HepG2 (cell line): ENCODE measurements around the gene PID1. TPM values are rescaled to one million over a fixed set of nuclear protein-coding genes. Genes with fewer than 3 reads are reported as not detected.

ENCODE experiments used
- ATAC-seq: fragments of 200-7000 bp; cut with Tn5 transposase; 3 replicates; pipeline ENCODE4 v1.9.1; 2020; ENCODE audit warnings: mild to moderate bottlenecking, moderate library complexity
- BruUV-seq: library from RNA; stranded (reverse); fragments of 400-500 nt; replicated peaks from 2 replicates; lab custom pipeline; 2021; lab: Mats Ljungman, UMichigan
- CTCF ChIA-PET: fragments of 300-600 bp; formaldehyde crosslinking; extraction: SDS; loops from one replicate; lab custom pipeline; 2021; ENCODE audit warnings: low total read pairs, inconsistent platforms, low intra/inter-chr PET ratio; lab: Yijun Ruan, JAX
- POLR2A ChIA-PET: fragments of 350-600 bp; sonication (Branson Sonifier 250); formaldehyde crosslinking; loops from one replicate; lab custom pipeline; 2020; ENCODE audit warnings: antibody characterized with exemption, inconsistent platforms; lab: Yijun Ruan, JAX
- DNase-seq: peaks from one replicate; pipeline ENCODE4 v3.0.0-alpha.2; 2015; ENCODE audit warnings: low spot score
- FAIRE-seq: peaks from 3 replicates; lab custom pipeline; 2011; peaks lifted over from hg19 to GRCh38; lab: Jason Lieb, UNC
- H2AFZ ChIP-seq: one replicate; pipeline ENCODE4 v1.6.1; 2011; ENCODE audit warnings: low read length, inconsistent platforms
- H3K27ac ChIP-seq: fragments of 300-600 bp; 3 replicates; pipeline ENCODE4 v1.8.0; 2011; ENCODE audit warnings: mixed run types, mild to moderate bottlenecking, mixed read lengths, low read length, inconsistent platforms; ENCODE audit not compliant: insufficient read depth; ENCODE audit errors: extremely low read length
- H3K27me3 ChIP-seq, 2 experiments: fragments of 200-600 bp in 1 of 2; 2 replicates in 1 of 2; 3 replicates in 1 of 2; pipeline versions ENCODE4 v1.6.0 to v1.8.0; 2011; ENCODE audit warnings: low read length in 2 of 2, mild to moderate bottlenecking in 2 of 2, moderate library complexity in 2 of 2, inconsistent platforms in 1 of 2; ENCODE audit not compliant: insufficient read depth in 2 of 2, control insufficient read depth in 1 of 2
- H3K36me3 ChIP-seq, 2 experiments: fragments of 200-600 bp in 1 of 2; replicated peaks in 1 of 2; 2 replicates in 1 of 2; 3 replicates in 1 of 2; pipeline versions ENCODE4 v1.5.1 to v1.8.0; 2011; ENCODE audit warnings: low read length in 2 of 2, inconsistent platforms in 1 of 2; ENCODE audit not compliant: insufficient read depth in 2 of 2, control insufficient read depth in 1 of 2
- H3K4me1 ChIP-seq: 2 replicates; pipeline ENCODE4 v1.5.1; 2012; ENCODE audit warnings: low read length, inconsistent platforms; ENCODE audit not compliant: insufficient read depth
- H3K4me2 ChIP-seq: 2 replicates; pipeline ENCODE4 v1.6.0; 2011; ENCODE audit warnings: low read depth, low read length, inconsistent platforms
- H3K4me3 ChIP-seq, 3 experiments: fragments of 200-600 bp in 1 of 3; sonication (generic), shearing (Covaris generic) in 1 of 3; replicated peaks in 1 of 3; 2 replicates each; pipeline ENCODE4 v1.5.1; 2011 to 2016; ENCODE audit warnings: low read length in 3 of 3, inconsistent platforms in 2 of 3, low read depth in 2 of 3, mild to moderate bottlenecking in 2 of 3, control low read depth in 1 of 3, mixed read lengths in 1 of 3; ENCODE audit not compliant: insufficient read depth in 1 of 3
- H3K79me2 ChIP-seq: one replicate; pipeline ENCODE4 v1.6.1; 2011; ENCODE audit warnings: low read length, inconsistent platforms; ENCODE audit not compliant: insufficient read depth
- H3K9ac ChIP-seq: 2 replicates; pipeline ENCODE4 v1.6.0; 2011; ENCODE audit warnings: mild to moderate bottlenecking, low read depth, low read length, inconsistent platforms; ENCODE audit not compliant: insufficient read depth
- H3K9me3 ChIP-seq: 2 replicates; pipeline ENCODE4 v1.5.1; 2012; ENCODE audit warnings: mild to moderate bottlenecking, low read length
- H4K20me1 ChIP-seq: 2 replicates; pipeline ENCODE4 v1.6.0; 2011; ENCODE audit warnings: inconsistent platforms, mild to moderate bottlenecking, low read length, moderate library complexity; ENCODE audit not compliant: insufficient read depth
- AGO2 ChIP-seq: fragments of 200-400 bp; formaldehyde crosslinking; optimal IDR thresholded peaks from 2 replicates; pipeline ENCODE3; 2017; ENCODE audit warnings: mild to moderate bottlenecking, low read depth, low read length, moderate library complexity
- CEBPB ChIP-seq: IDR thresholded peaks from 2 replicates; pipeline ENCODE4 v1.6.1; 2011; ENCODE audit warnings: low read depth, low read length, improper control_type of control experiment, borderline replicate concordance
- KDM3A ChIP-seq: IDR thresholded peaks from 2 replicates; pipeline ENCODE4 v1.6.1; 2018; ENCODE audit warnings: low read depth, missing compliant biosample characterization
- KDM6A ChIP-seq: IDR thresholded peaks from 2 replicates; pipeline ENCODE4 v1.6.1; 2016; ENCODE audit warnings: low read depth
- ONECUT2 ChIP-seq: sonication (generic); formaldehyde crosslinking; IDR thresholded peaks from 2 replicates; pipeline ENCODE4 v1.4.0; 2020; ENCODE audit warnings: missing genetic modification reagents
- PREB ChIP-seq: sonication (generic); formaldehyde crosslinking; IDR thresholded peaks from 2 replicates; pipeline ENCODE4 v1.4.0; 2020; ENCODE audit warnings: missing genetic modification reagents
- RAD21 ChIP-seq: fragments of 450-650 bp; formaldehyde crosslinking; IDR thresholded peaks from 2 replicates; pipeline ENCODE4 v1.5.0; 2020; ENCODE audit warnings: mild to moderate bottlenecking
- RELA ChIP-seq: sonication (generic); formaldehyde crosslinking; IDR thresholded peaks from 2 replicates; pipeline ENCODE4 v1.4.0; 2020; ENCODE audit warnings: missing genetic modification reagents
- SIX1 ChIP-seq: sonication (generic); formaldehyde crosslinking; IDR thresholded peaks from 2 replicates; pipeline ENCODE4 v1.4.0; 2020; ENCODE audit warnings: missing genetic modification reagents, borderline replicate concordance
- ZBTB4 ChIP-seq: sonication (generic); formaldehyde crosslinking; IDR thresholded peaks from 2 replicates; pipeline ENCODE4 v1.4.0; 2020; ENCODE audit warnings: missing genetic modification reagents, mild to moderate bottlenecking, borderline replicate concordance
- ZNF333 ChIP-seq: sonication (generic); formaldehyde crosslinking; IDR thresholded peaks from 2 replicates; pipeline ENCODE4 v1.4.0; 2020; ENCODE audit warnings: mild to moderate bottlenecking, missing genetic modification reagents, borderline replicate concordance
- ZNF335 ChIP-seq: sonication (generic); formaldehyde crosslinking; IDR thresholded peaks from 2 replicates; pipeline ENCODE4 v1.4.0; 2020; ENCODE audit warnings: missing genetic modification reagents
- ZNF468 ChIP-seq: sonication (generic); formaldehyde crosslinking; IDR thresholded peaks from 2 replicates; pipeline ENCODE4 v1.8.0; 2022; ENCODE audit warnings: mild to moderate bottlenecking, moderate library complexity, missing genetic modification reagents
- ZNF570 ChIP-seq: sonication (generic); formaldehyde crosslinking; IDR thresholded peaks from 2 replicates; pipeline ENCODE4 v1.4.0; 2020; ENCODE audit warnings: mild to moderate bottlenecking, missing genetic modification reagents, borderline replicate concordance
- ZNF644 ChIP-seq: IDR thresholded peaks from 2 replicates; pipeline ENCODE4 v1.6.1; 2016; ENCODE audit warnings: low read depth
- ZNF713 ChIP-seq: sonication (generic); formaldehyde crosslinking; IDR thresholded peaks from 2 replicates; pipeline ENCODE4 v1.4.0; 2020; ENCODE audit warnings: mild to moderate bottlenecking, missing genetic modification reagents
- WGBS: methylation state at CpG from one replicate; pipeline ENCODE4 v1.1.6; 2017; ENCODE audit warnings: low lambda C conversion rate; 5-methylcytosine and 5-hydroxymethylcytosine counted together
- in situ Hi-C: cut with HindIII; loops from 2 replicates; pipeline ENCODE4 v1.10.0; 2017; ENCODE audit warnings: low pct_unique_long_range_greater_than_20kb; ENCODE audit not compliant: extremely low pct_ligation_motif_present
- intact Hi-C: fragments of 100-400 bp; cut with micrococcal nuclease; formaldehyde crosslinking; loops from one replicate; pipeline ENCODE4 v1.10.0; 2022; ENCODE audit not compliant: unreplicated experiment
- polyA plus RNA-seq, 8 experiments: library from polyadenylated mRNA; depleted of rRNA in 3 of 8; stranded (reverse) in 7 of 8; unstranded in 1 of 8; fragments of >200 nt; fragmentation: Illumina TruSeq in 4 of 8; extraction: Trizol in 4 of 8; gene quantifications; 2 replicates each; pipeline versions ENCODE4 v1.2.1 to v1.2.3, GENCODE V29; 2011 to 2016; ENCODE audit warnings: low read depth in 4 of 8, missing spikeins in 1 of 8, mixed read lengths in 1 of 8; ENCODE audit not compliant: insufficient read depth in 1 of 8
- total RNA-seq, 5 experiments: library from RNA; depleted of rRNA; stranded (reverse); fragments of >200 nt; fragmentation: Illumina TruSeq; extraction: Trizol; gene quantifications; 2 replicates each; pipeline ENCODE4 v1.2.3, GENCODE V29; 2016; ENCODE audit warnings: low read depth in 1 of 5
- TF ChIP-seq, protein P1 (sequence below): sonication (generic); formaldehyde crosslinking; IDR thresholded peaks from 2 replicates; pipeline ENCODE4 v1.5.0; 2020; ENCODE audit warnings: missing genetic modification reagents, mild to moderate bottlenecking, borderline replicate concordance

Gene PID1
- total and polyA plus RNA-seq, 2 of the 13 experiments (the other 11 are each of a cell fraction or from before 2014, with no cell fraction given): 0.15 to 0.18 TPM

DNA sequence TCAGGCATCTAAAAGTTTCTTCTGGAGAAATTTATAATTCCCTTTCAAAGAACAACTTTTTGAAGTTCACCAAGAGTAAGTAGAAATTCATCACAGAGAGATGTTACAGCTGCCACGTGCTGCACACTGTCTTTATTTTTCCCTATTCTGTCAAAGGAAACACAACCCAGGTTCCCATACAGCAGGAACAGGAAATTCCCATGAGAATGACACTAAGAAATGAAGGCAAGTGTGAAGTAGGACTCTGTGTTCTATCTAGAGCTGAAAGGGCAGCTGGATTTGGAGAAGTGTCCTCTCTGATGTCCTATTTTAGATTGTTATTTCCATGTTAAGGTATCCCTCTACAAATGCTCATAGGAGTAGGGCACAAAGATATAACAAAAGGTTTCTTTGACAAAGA, 58.8 kb downstream of the PID1 start:
- no peak overlapping the region for H3K27ac ChIP-seq
- TF ChIP-seq RELA (CRISPR knock-in tag) (no peak), SIX1 (no peak), KDM3A (CRISPR knock-in tag) (no peak), ZNF713 (CRISPR knock-in tag) (no peak), ZNF644 (CRISPR knock-in tag) (no peak), KDM6A (CRISPR knock-in tag) (no peak), ONECUT2 (CRISPR knock-in tag) (no peak), ZNF570 (CRISPR knock-in tag) (no peak), ZBTB4 (no peak), AGO2 (no peak), ZNF333 (CRISPR knock-in tag) (no peak), ZNF468 (CRISPR knock-in tag) (no peak), PREB (CRISPR knock-in tag) (no peak), CEBPB (no peak), RAD21 (CRISPR knock-in tag) (no peak), ZNF335 (CRISPR knock-in tag) (no peak)
- TF ChIP-seq, protein P1, sequence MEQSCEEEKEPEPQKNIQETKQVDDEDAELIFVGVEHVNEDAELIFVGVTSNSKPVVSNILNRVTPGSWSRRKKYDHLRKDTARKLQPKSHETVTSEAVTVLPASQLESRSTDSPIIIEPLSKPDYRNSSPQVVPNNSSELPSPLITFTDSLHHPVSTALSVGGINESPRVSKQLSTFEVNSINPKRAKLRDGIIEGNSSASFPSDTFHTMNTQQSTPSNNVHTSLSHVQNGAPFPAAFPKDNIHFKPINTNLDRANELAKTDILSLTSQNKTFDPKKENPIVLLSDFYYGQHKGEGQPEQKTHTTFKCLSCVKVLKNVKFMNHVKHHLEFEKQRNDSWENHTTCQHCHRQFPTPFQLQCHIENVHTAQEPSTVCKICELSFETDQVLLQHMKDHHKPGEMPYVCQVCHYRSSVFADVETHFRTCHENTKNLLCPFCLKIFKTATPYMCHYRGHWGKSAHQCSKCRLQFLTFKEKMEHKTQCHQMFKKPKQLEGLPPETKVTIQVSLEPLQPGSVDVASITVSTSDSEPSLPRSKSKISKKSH (CRISPR knock-in tag): no peak
- TF ChIP-seq, all 625 proteins: peak for 0
- no peak overlapping the region for H3K4me3 ChIP-seq
- no peak overlapping the region for H3K4me2 ChIP-seq
- DNase-seq (no peak), FAIRE-seq (no peak), ATAC-seq (no peak)
- no peaks in the 10 kb centered on the region for H3K79me2 ChIP-seq
- peaks cover 94% of the 10 kb centered on the region for H3K9me3 ChIP-seq
- BruUV-seq: no TSS peak
- CTCF ChIA-PET: no interaction called here
- no peak overlapping the region for H2AFZ ChIP-seq
- POLR2A ChIA-PET: no interaction called here
- no peaks in the 10 kb centered on the region for H3K27me3 ChIP-seq
- no peak overlapping the region for H3K9ac ChIP-seq
- WGBS: 0% methylated on average over 1 of the region's 1 CpG
- intact Hi-C loops (no loop called here), in situ Hi-C loops (no loop called here)
- no peaks in the 10 kb centered on the region for H4K20me1 ChIP-seq
- no peaks in the 10 kb centered on the region for H3K4me1 ChIP-seq
- H3K36me3 ChIP-seq: no peaks in the 10 kb centered on the region
